Inflammatory macrophage (primary cell): ENCODE results near the gene KRTAP5-5.
"Not testable (repeated sequence)": the region's sequence is repeated elsewhere in the genome, so short reads cannot be mapped to it uniquely, and the experiment has no call there.

Experiments
- DNase-seq, 2 donors: peaks; one replicate each; pipeline ENCODE4 v3.0.0-alpha.2; 2020 to 2022

KRTAP5-5 gene

DNA sequence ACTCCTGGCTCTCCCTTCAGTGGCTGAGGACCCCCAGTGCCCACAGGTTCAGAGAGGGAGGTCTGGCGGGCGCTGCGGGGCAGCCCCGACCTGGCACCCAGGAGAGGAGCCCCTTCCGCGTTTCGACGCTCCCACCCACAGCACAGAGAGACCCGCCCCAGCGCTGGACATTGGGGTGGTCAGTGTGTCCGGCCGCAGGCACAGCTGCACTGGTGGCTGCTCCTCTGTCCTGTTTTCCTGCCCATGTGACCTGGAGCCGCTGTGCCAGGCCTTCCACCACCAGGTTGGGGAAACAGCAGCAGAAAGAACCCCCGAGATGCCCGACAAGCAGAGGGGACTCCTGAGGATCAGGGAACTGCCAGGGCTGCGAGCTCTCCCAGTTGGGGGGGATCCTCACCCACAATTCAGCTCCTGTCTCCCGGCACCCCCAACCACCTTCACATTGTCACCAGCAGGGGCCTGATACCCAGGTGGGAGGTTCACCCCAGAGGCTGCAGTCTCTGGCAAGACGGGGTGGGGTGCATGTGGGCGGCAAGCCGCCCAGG lies 13.6 kb downstream of the KRTAP5-5 start:
- DNase-seq = no peak

GRCh38 chr11:1644601-1645356 lies 15.2 kb downstream of the KRTAP5-5 start:
- DNase-seq = no peak

DNA sequence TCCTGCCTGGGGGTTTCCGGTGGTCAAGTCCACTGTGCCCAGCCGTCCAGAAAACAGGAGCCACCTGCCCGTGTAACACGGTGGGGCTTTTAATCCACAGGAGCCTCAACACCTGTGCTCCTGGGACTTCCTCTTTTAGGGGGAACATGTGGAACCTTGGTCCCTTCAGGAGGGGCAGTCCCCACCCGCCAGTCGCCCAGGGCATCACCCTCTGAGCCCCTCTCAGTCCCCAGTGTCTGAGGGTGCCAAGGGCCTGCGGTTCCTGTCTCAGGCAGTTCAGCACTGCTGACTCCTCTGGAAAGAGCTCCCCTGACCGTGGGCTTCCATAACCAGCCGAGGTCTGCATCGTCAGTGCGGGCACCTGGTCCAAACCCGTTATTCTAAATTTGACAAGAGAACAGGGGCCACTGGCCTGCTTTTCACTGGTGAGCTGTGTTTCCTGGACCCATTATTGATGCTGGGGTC lies 15.8 kb downstream of the KRTAP5-5 start:
- DNase-seq = no peak

DNA sequence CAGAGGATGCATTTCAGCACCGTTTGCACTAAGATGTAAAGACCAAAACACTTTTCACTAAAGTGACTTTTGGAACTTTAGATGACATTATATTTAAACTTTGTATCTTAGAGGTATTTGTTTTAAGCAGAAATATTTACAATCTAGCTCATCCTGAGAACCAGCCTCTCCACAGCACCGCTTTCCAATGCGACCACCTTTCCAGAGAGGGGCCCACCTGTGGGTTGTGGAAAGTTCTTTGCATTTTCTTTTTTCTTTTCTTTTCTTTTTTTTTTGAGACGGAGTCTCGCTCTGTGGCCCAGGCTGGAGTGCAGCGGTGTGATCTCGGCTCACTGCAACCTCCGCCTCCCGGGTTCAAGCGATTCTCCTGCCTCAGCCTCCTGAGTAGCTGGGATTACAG lies 17.0 kb downstream of the KRTAP5-5 start:
- not testable (repeated sequence) for DNase-seq

- DNase-seq = no peak
These were observed 18.5 kb downstream of the KRTAP5-5 start for GRCh38 chr11:1647901-1648652.

DNA sequence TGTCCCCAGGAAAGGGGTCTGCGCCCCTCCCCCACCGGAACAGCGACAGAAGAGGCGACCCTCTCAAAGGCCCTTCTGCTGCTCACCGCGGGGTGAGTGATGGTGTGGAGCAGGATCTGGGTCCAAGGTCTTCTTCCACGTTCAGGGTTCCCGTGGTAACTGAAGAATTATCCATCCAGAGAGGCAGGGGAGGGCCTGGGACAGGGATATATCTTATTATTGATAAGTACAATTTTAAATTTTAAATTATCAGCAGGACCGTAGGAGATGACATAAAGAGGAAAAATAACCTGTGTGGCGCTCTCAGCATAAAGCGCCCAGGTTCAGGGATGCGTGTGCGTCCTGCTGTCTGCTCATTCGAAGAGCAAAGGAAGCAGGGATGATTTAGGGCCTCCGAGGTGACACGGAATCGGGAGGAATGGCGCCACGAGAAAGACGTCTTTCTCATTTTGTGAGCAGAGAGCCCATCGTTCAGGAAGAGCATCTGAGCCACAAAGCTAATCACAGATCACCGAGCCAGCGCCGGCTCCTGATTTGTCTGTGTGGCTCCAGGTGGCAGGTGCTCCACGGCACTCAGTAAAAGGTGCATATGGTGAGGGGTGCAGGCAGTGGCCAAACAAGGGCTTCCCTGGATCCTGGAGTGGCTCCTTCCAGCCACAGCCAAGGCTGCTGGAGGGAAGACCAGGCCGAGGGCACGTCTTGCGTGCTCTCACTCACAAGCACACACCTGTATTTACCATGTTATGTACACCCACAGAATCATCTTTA lies 19.3 kb downstream of the KRTAP5-5 start:
- no peak for DNase-seq

DNA sequence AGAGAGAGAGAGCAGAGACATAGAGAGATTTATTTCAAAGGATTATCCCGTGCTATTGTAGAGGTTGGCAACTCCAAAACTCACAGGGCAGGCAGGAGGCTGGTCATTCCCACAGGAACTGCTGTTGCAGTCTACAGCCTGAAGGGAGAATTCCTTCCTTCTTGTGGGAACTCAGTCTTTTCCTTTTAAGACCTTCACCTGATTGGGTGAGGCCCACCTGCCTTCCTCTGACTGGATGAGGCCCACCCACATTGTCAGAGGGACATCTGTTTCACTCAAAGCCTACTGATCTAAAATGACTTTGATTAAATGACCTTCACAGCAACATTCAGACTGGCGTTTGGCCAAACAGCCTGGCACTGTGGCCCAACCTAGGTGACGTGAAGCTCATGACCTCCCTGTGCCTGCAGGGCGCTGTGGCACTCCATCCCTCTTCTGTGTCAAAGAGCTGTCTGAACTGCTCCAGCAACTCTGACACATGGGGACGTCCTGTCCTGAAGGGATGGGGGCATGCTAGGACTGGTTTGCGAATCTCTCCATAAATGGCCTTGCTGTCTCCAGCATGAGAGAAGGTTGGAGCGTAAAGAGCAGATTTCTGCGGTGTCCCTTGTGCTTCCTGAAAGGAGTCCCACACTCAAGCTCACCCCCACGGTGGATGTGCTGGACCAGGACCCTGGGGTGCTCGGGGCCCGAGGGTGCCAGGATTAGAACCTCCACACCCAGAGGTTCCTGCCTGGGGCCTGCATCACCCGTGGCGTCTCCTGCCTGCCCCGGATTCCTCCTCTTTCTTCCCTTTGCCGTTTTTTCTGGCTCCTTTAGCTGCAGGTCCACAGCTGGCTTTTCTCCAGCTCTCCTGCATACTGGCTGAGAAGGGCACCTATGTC lies 20.7 kb downstream of the KRTAP5-5 start:
- no peak for DNase-seq

DNA sequence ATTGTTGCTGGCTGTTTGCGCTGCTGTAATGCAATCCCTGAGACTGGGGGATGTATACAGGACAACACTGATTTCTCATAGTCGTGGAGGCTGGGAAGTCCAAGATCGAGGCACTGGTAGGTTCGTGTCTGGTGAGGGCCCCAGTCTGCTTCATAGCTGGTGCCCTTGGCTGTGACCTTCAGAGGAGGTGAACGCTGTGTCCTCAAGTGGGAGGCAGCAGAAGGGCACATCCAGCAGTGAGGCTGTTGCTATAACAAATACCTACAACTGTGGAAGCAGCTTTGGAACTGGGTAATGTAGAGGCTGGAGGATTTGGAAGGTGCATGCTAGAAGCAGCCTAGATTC lies 21.3 kb downstream of the KRTAP5-5 start:
- no peak for DNase-seq

DNA sequence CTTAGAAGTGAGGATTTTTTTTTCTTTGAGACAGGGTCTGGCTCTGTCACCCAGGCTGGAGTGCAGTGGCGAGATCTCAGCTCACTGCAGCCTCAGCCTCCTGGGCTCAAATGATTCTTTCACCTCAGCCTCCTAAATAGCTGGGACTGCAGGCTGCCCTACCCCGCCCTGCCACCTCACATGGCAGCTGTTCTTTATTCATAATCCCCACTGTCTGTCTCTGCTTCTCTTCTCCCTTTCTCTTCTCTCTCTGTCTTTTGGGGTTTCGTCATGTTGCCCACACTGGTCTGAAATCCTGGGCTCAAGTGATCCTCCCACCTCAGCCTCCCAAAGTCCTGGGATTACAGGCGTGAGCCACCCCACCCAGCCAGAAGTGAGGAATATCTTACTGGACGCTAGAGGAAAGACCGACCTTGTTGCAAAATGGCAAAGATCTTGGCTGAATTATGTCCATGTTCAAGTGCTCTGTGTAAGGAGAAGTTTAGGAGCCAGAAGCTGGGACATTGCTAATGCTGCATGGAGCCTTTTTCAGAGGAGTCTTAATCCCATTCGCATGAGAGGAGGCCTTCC lies 21.9 kb downstream of the KRTAP5-5 start:
- DNase-seq = no peak

DNA sequence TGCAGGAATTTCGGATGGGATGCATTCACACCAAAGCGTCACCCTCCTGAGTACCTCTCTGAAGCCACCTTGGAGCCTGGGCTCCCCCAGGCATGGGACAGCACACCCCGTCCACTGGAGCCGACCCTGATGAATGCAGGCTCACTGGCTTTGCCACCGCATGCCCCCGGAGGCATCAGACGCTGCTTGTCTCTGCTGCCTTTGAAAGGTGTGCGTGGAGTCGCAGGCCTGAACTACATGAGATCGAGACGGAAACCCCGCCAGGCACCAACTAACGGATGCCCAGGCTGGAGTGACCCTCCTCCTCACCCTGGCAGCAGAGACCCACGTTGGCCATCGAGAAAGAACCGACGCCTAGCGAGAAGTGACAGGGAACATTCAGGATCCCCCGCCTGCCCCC lies 22.5 kb downstream of the KRTAP5-5 start:
- DNase-seq = no peak

DNA sequence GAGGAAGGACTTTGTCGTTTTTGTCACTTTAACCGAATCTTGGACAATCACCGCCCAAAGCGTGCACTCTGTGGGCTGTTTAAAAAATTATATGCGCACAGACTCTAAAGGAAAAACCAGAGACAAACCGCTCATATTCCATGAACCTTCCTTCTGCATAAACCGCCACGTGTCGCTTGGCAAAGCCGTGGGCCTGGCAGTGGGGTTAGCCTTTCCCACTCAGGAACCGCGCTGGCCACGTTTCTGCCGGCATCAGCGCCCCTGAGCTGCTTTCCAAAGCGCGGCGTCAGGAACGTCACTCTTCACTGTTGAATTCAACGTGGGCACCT lies 22.8 kb downstream of the KRTAP5-5 start:
- DNase-seq = no peak

GRCh38 chr11:1652771-1653540 lies 23.4 kb downstream of the KRTAP5-5 start:
- peak; percentile 65 for DNase-seq

DNA sequence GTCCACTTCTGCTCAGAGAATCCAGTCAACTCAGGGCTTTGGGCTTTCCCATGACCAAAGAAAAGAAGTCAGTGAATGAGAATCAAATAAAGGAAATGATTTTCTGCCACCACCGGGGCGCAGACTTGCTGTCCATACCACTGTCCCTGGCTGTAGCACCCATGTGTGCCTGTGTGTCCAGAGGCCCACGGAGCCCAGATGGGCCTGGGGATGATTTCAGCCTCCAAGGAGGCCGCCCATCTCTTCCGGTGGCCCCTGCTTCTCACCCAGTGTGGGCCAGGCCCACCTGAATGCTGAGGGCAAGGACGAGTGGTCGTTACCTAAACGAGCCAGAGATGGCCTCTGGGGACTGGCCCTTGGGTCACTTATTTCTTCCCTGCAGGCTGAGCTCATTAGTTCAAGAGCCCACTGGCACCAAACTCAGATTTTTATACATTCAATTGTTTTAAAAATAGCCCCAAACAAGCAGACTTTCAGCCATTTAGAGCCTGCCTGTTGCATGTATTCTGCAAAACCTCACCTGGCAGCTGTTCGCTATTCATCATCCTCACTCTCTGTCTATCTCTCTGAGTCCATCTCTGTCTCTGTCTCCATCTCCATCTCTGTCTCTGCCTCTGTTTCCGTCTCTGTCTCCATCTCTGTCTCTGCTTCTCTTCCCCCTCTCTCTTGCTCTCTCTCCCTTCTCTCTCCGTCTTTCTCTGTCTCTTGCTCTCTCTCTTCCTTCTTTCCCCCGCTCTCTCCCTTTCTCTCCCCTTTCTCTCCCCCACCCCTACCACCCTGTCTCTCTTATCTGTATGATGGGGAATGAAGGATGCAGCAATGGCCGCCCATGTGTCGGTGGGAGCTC lies 24.2 kb downstream of the KRTAP5-5 start:
- no peak for DNase-seq

DNA sequence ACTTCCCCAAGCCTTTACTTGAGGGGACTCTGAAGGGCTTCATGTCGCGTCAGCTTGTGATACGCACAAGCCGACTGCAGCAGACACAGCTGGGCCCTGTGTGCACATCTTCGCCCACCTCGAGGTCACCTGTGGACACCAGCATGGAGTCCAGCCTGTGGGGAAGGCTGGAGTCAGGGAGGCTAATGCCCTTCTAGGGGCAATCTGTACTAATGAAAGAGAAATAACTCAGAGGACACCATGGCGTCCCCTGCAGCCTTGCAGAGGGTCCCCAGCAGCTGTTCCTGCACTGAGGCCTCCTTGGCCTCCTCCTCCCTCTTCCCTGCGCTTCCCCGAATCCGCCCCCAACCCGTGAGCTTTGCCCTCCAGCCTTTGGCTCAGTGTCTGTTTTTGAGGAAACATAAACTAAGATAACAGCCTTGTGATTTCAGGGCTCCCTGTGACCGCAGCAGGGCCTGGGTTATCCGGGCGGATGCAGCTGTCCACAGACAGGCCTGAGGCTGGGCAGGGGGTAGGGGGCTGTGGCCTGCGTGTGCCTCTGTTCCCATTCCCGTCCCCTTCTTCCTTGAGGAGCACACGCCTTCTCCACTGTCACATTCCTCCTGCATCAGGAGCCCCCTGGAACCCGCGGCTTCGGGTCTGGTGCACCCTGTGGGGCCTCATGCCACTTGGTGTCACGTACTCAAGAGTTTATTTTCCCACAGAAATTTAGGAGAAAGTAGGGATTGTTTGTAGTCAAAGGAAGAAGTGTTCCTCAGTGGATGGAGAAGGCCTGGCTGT lies 25.0 kb downstream of the KRTAP5-5 start:
- peak in 1 of 2 donors; percentile 3 for DNase-seq

DNA sequence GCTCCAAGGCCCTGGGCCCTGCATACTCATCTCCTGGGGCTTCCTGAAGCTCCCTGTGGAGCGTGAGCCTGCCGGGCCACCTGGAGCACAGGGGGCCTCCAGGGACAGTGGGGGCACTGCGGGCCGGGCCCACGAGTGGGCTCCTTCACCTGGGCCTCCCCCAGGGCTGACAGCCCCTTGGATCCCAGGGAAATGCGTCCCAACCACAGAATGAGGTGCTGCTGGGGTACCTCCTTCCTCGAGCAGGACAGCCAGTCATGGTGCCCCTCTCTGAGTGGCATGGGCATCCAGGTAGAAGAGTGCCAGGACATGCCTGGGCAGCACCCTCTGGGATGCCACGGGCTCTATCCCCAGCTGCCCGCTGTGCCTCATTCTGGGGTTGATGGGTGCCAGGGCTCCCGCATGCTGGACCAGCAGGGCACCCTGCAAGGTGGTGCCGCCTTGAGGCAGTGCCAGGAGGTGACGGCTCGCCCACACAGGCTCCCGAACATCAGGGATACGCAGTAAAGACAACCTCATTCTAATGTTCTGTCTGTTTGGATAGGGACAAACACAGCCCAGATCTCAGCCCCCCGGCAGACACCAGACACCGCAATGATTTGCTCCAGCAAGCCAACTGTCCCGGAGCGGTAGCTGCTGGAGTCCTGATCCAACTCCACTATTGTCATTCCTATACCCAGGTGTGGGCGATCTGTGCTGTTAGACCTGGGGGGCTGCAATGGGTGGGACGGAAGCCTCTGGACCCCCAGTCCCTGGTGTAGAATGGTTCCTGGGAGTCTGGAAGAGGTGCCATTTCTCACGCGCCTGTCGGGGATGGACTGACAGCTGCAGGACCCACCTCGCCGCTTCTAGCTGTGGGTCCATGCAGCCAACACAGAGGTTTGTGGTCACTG lies 25.8 kb downstream of the KRTAP5-5 start:
- no peak for DNase-seq

- DNase-seq = no peak
These were observed 26.5 kb downstream of the KRTAP5-5 start for GRCh38 chr11:1656061-1656441.

DNA sequence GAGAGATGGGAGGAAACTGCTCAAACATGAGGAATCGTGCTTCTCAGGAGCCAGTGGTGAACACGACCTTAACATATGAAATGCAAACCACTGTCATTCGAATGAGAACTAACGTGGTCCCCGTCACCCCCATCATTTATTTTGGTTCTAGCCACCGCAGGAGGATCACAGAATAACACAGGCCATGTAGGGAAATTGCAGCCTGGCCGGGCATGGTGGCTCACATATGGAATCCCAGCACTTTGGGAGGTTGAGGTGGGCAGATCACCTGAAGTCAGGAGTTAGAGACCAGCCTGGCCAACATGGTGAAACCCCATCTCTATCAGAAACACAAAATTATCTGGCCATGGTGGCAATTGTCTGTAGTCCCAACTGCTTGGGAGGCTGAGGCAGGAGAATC lies 27.1 kb downstream of the KRTAP5-5 start:
- no peak for DNase-seq

- DNase-seq = no peak
These were observed 29.9 kb downstream of the KRTAP5-5 start for GRCh38 chr11:1659506-1659905.
